Hair follicle dermal papilla cell (primary cell): ENCODE measurements around the gene NPL. TPM values are rescaled to one million over a fixed set of nuclear protein-coding genes. Genes with fewer than 3 reads are reported as not detected.

Experiments used
- total RNA-seq: library from RNA; depleted of rRNA; stranded (reverse); fragments of >200 nt; gene quantifications from 2 replicates; pipeline ENCODE4 v1.2.3, GENCODE V29; 2012

The NPL gene
- total RNA-seq = 1.5 and 6.2 TPM in 2 replicates

GRCh38 chr1:182789138-182790076, at the start of gene NPL:
TSS of gene NPL (plus strand) at chr1:182789773. CDS start at chr1:182794372, 4,599 bp downstream.

GRCh38 chr1:182839209-182840066, 49.9 kb downstream of the NPL start, which contains the start of gene DHX9:
TSS of gene DHX9 (plus strand) at chr1:182839347. CDS start at chr1:182842567, 3,220 bp downstream.

Other genes with a start within 250 kb of the NPL start
- gene RNASEL, start 200.5 kb upstream of the NPL start, total RNA-seq = 8.7 and 10.7 TPM in 2 replicates
- gene RGS16, start 185.4 kb upstream of the NPL start, total RNA-seq = 1.1 and 2.3 TPM in 2 replicates
- gene RGS8, start 105.2 kb upstream of the NPL start, total RNA-seq = 0.16 TPM in 1 of 2 replicates, not detected in the other
- 90.7 and 117 TPM in 2 replicates for gene DHX9, start 49.6 kb downstream of the NPL start, total RNA-seq
- under 0.01 TPM in 1 of 2 replicates, not detected in the other for gene SHCBP1L, start 163.4 kb downstream of the NPL start, total RNA-seq
- gene LAMC1, start 233.6 kb downstream of the NPL start, total RNA-seq = 472 and 609 TPM in 2 replicates